Activated CD8-positive, alpha-beta T cell treated with anti-CD3 and anti-CD28 coated beads, Interleukin-2, amount 10 ng/mL, durations not matched to agents 7 days and 5 days (primary cell): ENCODE measurements around the gene TMEM259. TPM values are rescaled to one million over a fixed set of nuclear protein-coding genes. Genes with fewer than 3 reads are reported as not detected.
A peak's percentile ranks its signal among the peaks of the same experiment; 100 is the strongest.

Experiments used
- ATAC-seq: fragments of 150-1000 bp; cut with Tn5 transposase; one replicate; pipeline ENCODE4 v1.10.0; 2021; ENCODE audit warnings: moderate library complexity
- CTCF ChIA-PET: fragments of 350-600 bp; sonication (Branson Sonifier 250); formaldehyde crosslinking; loops from one replicate; lab custom pipeline; 2021; ENCODE audit warnings: antibody characterized with exemption; lab: Charles Lee
- POLR2A ChIA-PET: fragments of 350-600 bp; sonication (Branson Sonifier 250); formaldehyde crosslinking; loops from one replicate; lab custom pipeline; 2021; ENCODE audit warnings: antibody characterized with exemption; lab: Charles Lee
- DNase-seq: peaks from one replicate; pipeline ENCODE4 v3.0.0-alpha.2; 2020
- H3K27ac Mint-ChIP-seq: one replicate; pipeline ENCODE4 v1.8.0; 2021; ENCODE audit warnings: mild to moderate bottlenecking, mixed read lengths
- H3K27me3 Mint-ChIP-seq: one replicate; pipeline ENCODE4 v1.8.0; 2021; ENCODE audit warnings: low read depth, mixed read lengths
- H3K36me3 Mint-ChIP-seq: one replicate; pipeline ENCODE4 v1.8.0; 2021; ENCODE audit warnings: low read depth, mixed read lengths
- H3K4me1 Mint-ChIP-seq: one replicate; pipeline ENCODE4 v1.8.0; 2021; ENCODE audit warnings: low read depth, mixed read lengths
- H3K4me3 Mint-ChIP-seq: one replicate; pipeline ENCODE4 v1.8.0; 2021; ENCODE audit warnings: mild to moderate bottlenecking, mixed read lengths
- H3K9me3 Mint-ChIP-seq: one replicate; pipeline ENCODE4 v1.8.0; 2022; ENCODE audit warnings: mixed read lengths; ENCODE audit not compliant: insufficient read depth
- total RNA-seq, 2 experiments: library from RNA; stranded (reverse); gene quantifications; one replicate each; pipeline ENCODE4 v1.2.3, GENCODE V29; 2021

TMEM259 gene
- total RNA-seq, 2 experiments from 2014 or later = 153 to 160 TPM

GRCh38 chr19:961866-962620 lies 58.9 kb downstream of the TMEM259 start:
- no peaks in the 10 kb centered on the region for H3K9me3 Mint-ChIP-seq
- H3K27ac Mint-ChIP-seq = peak overlapping the region; percentile 25
- POLR2A ChIA-PET = interaction anchor here (0.8 kb wide), 1 partner anchor 30 kb away, joined by 4 read pairs; no protein-coding TSS in a partner anchor
- CTCF ChIA-PET = no interaction called here
- no peaks in the 10 kb centered on the region for H3K27me3 Mint-ChIP-seq
- H3K4me1 Mint-ChIP-seq = peaks cover 8% of the 10 kb centered on the region
- H3K4me3 Mint-ChIP-seq = no peak overlapping the region
- no peak for ATAC-seq
- DNase-seq = no peak
- peaks cover 20% of the 10 kb centered on the region for H3K36me3 Mint-ChIP-seq

GRCh38 chr19:960601-960938 lies 60.4 kb downstream of the TMEM259 start:
- CTCF ChIA-PET = no interaction called here
- peaks cover 8% of the 10 kb centered on the region for H3K4me1 Mint-ChIP-seq
- no peak for ATAC-seq
- no peaks in the 10 kb centered on the region for H3K27me3 Mint-ChIP-seq
- DNase-seq = no peak
- H3K9me3 Mint-ChIP-seq = no peaks in the 10 kb centered on the region
- POLR2A ChIA-PET = no interaction called here
- no peak overlapping the region for H3K4me3 Mint-ChIP-seq
- H3K36me3 Mint-ChIP-seq = peaks cover 14% of the 10 kb centered on the region
- no peak overlapping the region for H3K27ac Mint-ChIP-seq

GRCh38 chr19:960020-960419 lies 60.9 kb downstream of the TMEM259 start:
- Mint-ChIP-seq H3K9me3 (no peaks in the 10 kb centered on the region), H3K27me3 (no peaks in the 10 kb centered on the region), H3K36me3 (peaks cover 9% of the 10 kb centered on the region), H3K4me1 (peaks cover 4% of the 10 kb centered on the region), H3K27ac (no peak overlapping the region), H3K4me3 (no peak overlapping the region)
- ChIA-PET POLR2A (no interaction called here), CTCF (no interaction called here)
- ATAC-seq (no peak), DNase-seq (no peak)

Other genes starting within 250 kb of the TMEM259 start
- 100 to 1,000 TPM; 524 to 526 TPM for gene PTBP1, start 223.7 kb downstream of the TMEM259 start, total RNA-seq
- not detected for gene PLPPR3, start 199.2 kb downstream of the TMEM259 start, total RNA-seq
- gene AZU1, start 193.3 kb downstream of the TMEM259 start, total RNA-seq = not detected
- gene PRTN3, start 180.1 kb downstream of the TMEM259 start, total RNA-seq = not detected
- not detected for gene ELANE, start 168.8 kb downstream of the TMEM259 start, total RNA-seq
- gene CFD, start 161.5 kb downstream of the TMEM259 start, total RNA-seq = 1 to 10 TPM; 2.1 to 2.2 TPM
- 10 to 100 TPM; 55.9 to 60.4 TPM for gene MED16, start 127.9 kb downstream of the TMEM259 start, total RNA-seq
- not detected for gene RNU6-9, start 127.6 kb downstream of the TMEM259 start, total RNA-seq
- gene R3HDM4, start 107.9 kb downstream of the TMEM259 start, total RNA-seq = 10 to 100 TPM; 75.9 to 76.7 TPM
- gene KISS1R, start 103.8 kb downstream of the TMEM259 start, total RNA-seq = 1 to 10 TPM in 1 of 2 experiments, under 1 TPM in 1; 0.55 to 1.1 TPM
- gene ARID3A, start 95.1 kb downstream of the TMEM259 start, total RNA-seq = 10 to 100 TPM; 26.7 to 27.7 TPM
- gene WDR18, start 36.8 kb downstream of the TMEM259 start, total RNA-seq = 10 to 100 TPM; 51.5 to 53.0 TPM
- gene GRIN3B, start 20.7 kb downstream of the TMEM259 start, total RNA-seq = not detected
- gene RNU6-2, start 399 bp upstream of the TMEM259 start, total RNA-seq = not detected
- 100 to 1,000 TPM; 417 to 455 TPM for gene CNN2, start 5.5 kb upstream of the TMEM259 start, total RNA-seq
- gene ABCA7, start 19.0 kb upstream of the TMEM259 start, total RNA-seq = 10 to 100 TPM; 76.6 to 77.5 TPM
- 100 to 1,000 TPM; 433 to 445 TPM for gene ARHGAP45, start 46.0 kb upstream of the TMEM259 start, total RNA-seq
- 100 to 1,000 TPM; 176 to 177 TPM for gene POLR2E, start 74.3 kb upstream of the TMEM259 start, total RNA-seq
- 100 to 1,000 TPM; 174 to 177 TPM for gene GPX4, start 82.9 kb upstream of the TMEM259 start, total RNA-seq
- gene SBNO2, start 153.1 kb upstream of the TMEM259 start, total RNA-seq = 10 to 100 TPM; 58.6 to 70.5 TPM
- gene STK11, start 184.7 kb upstream of the TMEM259 start, total RNA-seq = 10 to 100 TPM; 68.8 to 70.8 TPM
- under 1 TPM in 1 of 2 experiments, not detected in 1; 0.10 TPM for gene CBARP, start 216.9 kb upstream of the TMEM259 start, total RNA-seq
- gene ATP5F1D, start 220.6 kb upstream of the TMEM259 start, total RNA-seq = 100 to 1,000 TPM; 209 to 222 TPM
- 10 to 100 TPM; 88.4 to 94.3 TPM for gene MIDN, start 227.5 kb upstream of the TMEM259 start, total RNA-seq
- gene CIRBP, start 248.2 kb upstream of the TMEM259 start, total RNA-seq = 100 to 1,000 TPM; 172 to 195 TPM